ENCODE data around the gene ZNF26. TPM values are rescaled to one million over a fixed set of nuclear protein-coding genes. Genes with fewer than 3 reads are reported as not detected.

Gene ZNF26, protein sequence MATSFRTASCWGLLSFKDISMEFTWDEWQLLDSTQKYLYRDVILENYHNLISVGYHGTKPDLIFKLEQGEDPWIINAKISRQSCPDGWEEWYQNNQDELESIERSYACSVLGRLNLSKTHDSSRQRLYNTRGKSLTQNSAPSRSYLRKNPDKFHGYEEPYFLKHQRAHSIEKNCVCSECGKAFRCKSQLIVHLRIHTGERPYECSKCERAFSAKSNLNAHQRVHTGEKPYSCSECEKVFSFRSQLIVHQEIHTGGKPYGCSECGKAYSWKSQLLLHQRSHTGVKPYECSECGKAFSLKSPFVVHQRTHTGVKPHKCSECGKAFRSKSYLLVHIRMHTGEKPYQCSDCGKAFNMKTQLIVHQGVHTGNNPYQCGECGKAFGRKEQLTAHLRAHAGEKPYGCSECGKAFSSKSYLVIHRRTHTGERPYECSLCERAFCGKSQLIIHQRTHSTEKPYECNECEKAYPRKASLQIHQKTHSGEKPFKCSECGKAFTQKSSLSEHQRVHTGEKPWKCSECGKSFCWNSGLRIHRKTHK
- total RNA-seq: 11.3 and 14.2 TPM in 2 replicates

DNA sequence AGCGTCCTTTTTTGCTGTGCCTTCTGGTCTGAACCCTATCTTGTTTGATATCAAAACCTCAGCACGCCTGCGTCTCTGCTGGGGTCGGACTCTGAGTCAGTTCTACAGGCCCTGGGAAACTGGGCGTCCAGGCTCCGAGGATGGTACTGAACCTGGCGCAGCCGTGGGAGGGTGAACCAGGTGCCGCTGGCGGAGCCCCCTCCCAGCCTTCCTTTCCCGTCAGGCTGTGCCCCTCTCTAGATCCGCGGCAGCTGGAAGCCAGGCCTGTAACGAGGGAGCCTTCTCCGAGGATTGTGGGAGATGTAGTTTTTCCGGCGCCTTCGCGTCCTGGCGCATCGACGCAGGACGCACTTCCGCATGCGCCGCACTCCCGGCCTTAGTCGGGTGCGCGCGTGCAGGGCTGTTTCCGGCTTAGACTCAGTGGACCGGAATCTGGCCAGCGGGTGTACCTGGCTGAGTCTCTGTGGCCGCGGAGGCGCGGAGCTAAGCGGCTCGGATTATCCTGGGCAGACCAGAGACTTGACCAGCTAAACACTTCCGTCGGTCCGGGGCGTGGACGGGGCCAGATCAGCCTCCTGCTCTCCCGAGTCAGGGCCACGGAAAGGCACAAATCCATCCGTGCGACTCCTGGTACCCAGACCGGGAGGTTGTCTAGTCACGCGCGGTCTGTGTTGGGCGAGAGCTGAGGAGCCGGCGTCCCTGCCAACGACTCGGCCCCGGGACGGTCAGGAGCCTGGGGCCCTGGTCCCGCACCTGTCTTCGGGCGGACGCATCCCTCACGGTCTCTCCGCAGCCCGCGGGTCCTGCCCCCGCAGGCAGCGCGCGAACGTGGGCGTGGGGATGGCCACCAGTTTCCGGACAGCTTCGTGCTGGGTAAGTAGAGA lies at the start of gene ZNF26:
Gene ZNF26 (plus strand): TSS at position 367 of the 884 bp plus-strand sequence. CDS start 474 bp downstream, at position 841.

DNA sequence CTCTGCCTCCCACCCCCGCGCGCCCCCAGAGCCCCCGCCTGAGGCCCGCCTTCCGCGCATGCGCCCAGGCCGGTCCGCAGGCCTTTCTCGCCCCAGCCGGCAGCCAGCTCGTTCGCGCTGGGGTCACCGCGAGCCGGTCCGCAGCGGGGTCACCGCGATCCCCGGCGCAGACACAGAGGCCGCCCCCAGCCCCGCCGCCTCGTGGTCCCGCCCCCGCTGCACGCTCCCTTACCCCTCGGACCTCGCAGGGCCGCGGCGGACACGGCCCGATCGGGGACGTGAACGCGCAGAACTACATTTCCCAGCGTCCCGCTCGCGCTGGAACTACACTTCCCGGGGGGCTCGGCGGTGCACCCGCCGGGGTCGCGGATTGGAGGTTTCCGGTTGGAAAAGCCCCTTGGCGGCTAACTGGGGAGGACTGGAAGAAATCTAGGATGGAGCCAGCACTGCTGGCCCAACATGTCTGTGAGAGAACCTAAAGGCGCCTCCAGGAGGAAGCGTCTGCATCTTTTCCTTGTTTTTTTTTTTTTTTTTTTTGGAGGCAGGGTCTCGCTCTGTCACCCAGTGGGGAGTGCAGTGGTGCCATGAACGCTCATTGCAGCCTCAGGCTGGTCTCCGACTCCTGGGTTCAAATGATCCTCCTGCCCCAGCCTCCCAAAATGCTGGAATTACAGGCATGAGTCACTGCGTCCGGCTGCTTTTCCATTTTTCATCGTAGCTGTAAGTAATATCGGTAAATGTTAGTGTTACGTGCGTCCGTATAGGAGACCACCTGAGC lies 30.0 kb upstream of the ZNF26 start, which contains the start of gene ZNF605:
Gene ZNF605 (minus strand): TSS at position 296 of the 778 bp plus-strand sequence. CDS start 10,671 bp downstream, outside the sequence.

DNA sequence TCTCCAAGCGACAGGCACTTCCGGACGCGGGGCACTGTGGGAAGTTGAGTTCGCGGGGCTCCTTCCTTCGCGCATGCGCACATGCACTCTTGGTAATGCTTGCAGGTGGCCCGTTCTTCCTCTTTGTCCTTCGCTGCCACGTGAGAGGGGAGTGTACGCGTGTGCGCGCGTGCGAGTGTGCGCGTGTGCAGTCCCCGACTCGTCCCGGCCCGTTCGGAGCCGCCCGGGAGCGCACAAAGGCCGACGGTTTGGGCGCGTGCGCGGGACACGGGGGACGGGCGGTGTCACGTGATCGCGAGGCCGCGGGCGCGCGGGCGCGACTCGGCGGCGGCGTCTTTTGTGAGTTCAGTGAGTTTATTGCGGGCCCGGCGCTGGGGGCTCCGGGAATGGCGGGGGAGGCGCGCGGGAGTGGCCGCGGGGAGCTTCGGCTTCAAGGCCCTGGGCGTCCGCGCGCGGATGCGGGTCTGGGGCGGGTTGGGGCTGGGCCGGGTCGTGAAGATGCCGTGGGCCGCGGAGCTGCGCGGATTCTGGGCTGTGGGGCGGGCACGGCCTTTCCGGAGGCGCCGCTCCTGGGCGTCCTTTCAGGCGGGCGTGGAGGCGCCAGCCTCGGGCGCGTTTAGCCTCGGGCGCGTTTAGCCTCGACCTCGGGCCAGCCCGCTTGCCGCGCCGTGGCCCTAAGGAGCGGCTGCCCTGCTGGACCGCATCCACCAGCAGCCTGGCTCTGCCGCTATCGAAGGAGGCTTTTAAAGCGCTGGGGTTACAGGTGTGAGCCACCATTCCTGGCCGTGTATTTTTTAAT lies 51.2 kb downstream of the ZNF26 start, which contains the start of gene ZNF84:
Gene ZNF84 (plus strand): TSS at position 303 of the 799 bp plus-strand sequence. CDS start 3,959 bp downstream, outside the sequence.

Small RNA genes within 50 kb of the gene (small RNA-seq; reads per million reads assigned to genes)
- gene RNU4ATAC12P: not detected

Other genes with a start within 250 kb of the ZNF26 start
- 67.7 and 70.7 TPM in 2 replicates for gene ANKLE2, start 224.5 kb upstream of the ZNF26 start, total RNA-seq
- gene GOLGA3, start 157.5 kb upstream of the ZNF26 start, total RNA-seq: 96.7 and 97.0 TPM in 2 replicates
- 24.8 and 31.2 TPM in 2 replicates for gene CHFR, start 98.8 kb upstream of the ZNF26 start, total RNA-seq
- gene ZNF605, start 30.1 kb upstream of the ZNF26 start, total RNA-seq: 15.7 and 22.5 TPM in 2 replicates
- gene ZNF84, start 51.1 kb downstream of the ZNF26 start, total RNA-seq: 28.5 and 39.2 TPM in 2 replicates
- gene ZNF140, start 94.6 kb downstream of the ZNF26 start, total RNA-seq: 22.6 and 30.3 TPM in 2 replicates
- 2.1 TPM in 2 replicates for gene ZNF891, start 143.9 kb downstream of the ZNF26 start, total RNA-seq
- 9.8 and 10.2 TPM in 2 replicates for gene ZNF10, start 144.3 kb downstream of the ZNF26 start, total RNA-seq
- 28.6 and 29.7 TPM in 2 replicates for gene ZNF268, start 195.1 kb downstream of the ZNF26 start, total RNA-seq
- gene ANHX, start 249.5 kb downstream of the ZNF26 start, total RNA-seq: not detected in 2 replicates

Data from articular chondrocyte of knee joint (primary cell).